MM.1S (cell line): ENCODE measurements around the gene GAPDH.

Experiments
- DNase-seq: peaks from one replicate; pipeline ENCODE4 v3.0.0-alpha.2; 2015
- H2AFZ ChIP-seq: fragments of 300-600 bp; sonication (generic); 2 replicates; pipeline ENCODE4 v1.6.0; 2016; ENCODE audit warnings: antibody characterized with exemption, low read length
- H3F3A ChIP-seq: fragments of 300-600 bp; sonication (generic); 2 replicates; pipeline ENCODE4 v1.6.1; 2016; ENCODE audit warnings: mild to moderate bottlenecking, antibody characterized with exemption, low read length, moderate library complexity, mixed read lengths; ENCODE audit not compliant: insufficient read depth
- H3K27ac ChIP-seq: fragments of 300-600 bp; sonication (generic); 2 replicates; pipeline ENCODE4 v1.5.1; 2016; ENCODE audit warnings: mild to moderate bottlenecking, low read length
- H3K27me3 ChIP-seq: fragments of 300-600 bp; sonication (generic); replicated peaks from 2 replicates; pipeline ENCODE4 v1.6.0; 2016; ENCODE audit warnings: low read length; ENCODE audit not compliant: insufficient read depth
- H3K36me3 ChIP-seq: fragments of 300-600 bp; sonication (generic); replicated peaks from 2 replicates; pipeline ENCODE4 v1.6.1; 2016; ENCODE audit warnings: mild to moderate bottlenecking, low read length, mixed read lengths; ENCODE audit not compliant: insufficient read depth
- H3K4me1 ChIP-seq: fragments of 300-600 bp; sonication (generic); 2 replicates; pipeline ENCODE4 v1.6.1; 2016; ENCODE audit warnings: low read length, mixed read lengths
- H3K4me2 ChIP-seq: fragments of 300-600 bp; sonication (generic); 2 replicates; pipeline ENCODE4 v1.6.0; 2016; ENCODE audit warnings: low read depth, low read length
- H3K4me3 ChIP-seq: fragments of 300-600 bp; sonication (generic); 2 replicates; pipeline ENCODE4 v1.5.1; 2016; ENCODE audit warnings: low read length, mixed read lengths
- H3K79me2 ChIP-seq: fragments of 300-600 bp; sonication (generic); 2 replicates; pipeline ENCODE4 v1.6.1; 2016; ENCODE audit warnings: mixed run types, low read length, mixed read lengths
- H3K9ac ChIP-seq: fragments of 300-600 bp; sonication (generic); 2 replicates; pipeline ENCODE4 v1.6.1; 2016; ENCODE audit warnings: low read length, mixed read lengths
- H3K9me2 ChIP-seq: fragments of 300-600 bp; sonication (generic); replicated peaks from 2 replicates; pipeline ENCODE4 v1.6.1; 2016; ENCODE audit warnings: mild to moderate bottlenecking, low read length, mixed read lengths; ENCODE audit not compliant: insufficient read depth
- H3K9me3 ChIP-seq: fragments of 300-600 bp; sonication (generic); replicated peaks from 2 replicates; pipeline ENCODE4 v1.6.1; 2016; ENCODE audit warnings: mild to moderate bottlenecking, low read length, mixed read lengths; ENCODE audit not compliant: insufficient read depth
- H4K20me1 ChIP-seq: fragments of 300-600 bp; sonication (generic); 2 replicates; pipeline ENCODE4 v1.6.1; 2016; ENCODE audit warnings: mild to moderate bottlenecking, low read length, moderate library complexity, mixed read lengths; ENCODE audit not compliant: insufficient read depth
- EZH2 ChIP-seq: fragments of 300-600 bp; sonication (generic); optimal IDR thresholded peaks from 2 replicates; pipeline ENCODE3; 2017; ENCODE audit warnings: low read depth, mild to moderate bottlenecking, antibody characterized with exemption, low read length, mixed read lengths
- EZH2phosphoT487 ChIP-seq: fragments of 300-600 bp; sonication (generic); IDR thresholded peaks from 2 replicates; pipeline ENCODE4 v1.6.1; 2018; ENCODE audit warnings: antibody characterized with exemption, low read length
- TF ChIP-seq, protein P1 (sequence below): fragments of 300-600 bp; sonication (generic); IDR thresholded peaks from 2 replicates; pipeline ENCODE4 v1.5.1; 2016; ENCODE audit warnings: antibody characterized with exemption, low read length, mixed read lengths

Gene GAPDH

DNA sequence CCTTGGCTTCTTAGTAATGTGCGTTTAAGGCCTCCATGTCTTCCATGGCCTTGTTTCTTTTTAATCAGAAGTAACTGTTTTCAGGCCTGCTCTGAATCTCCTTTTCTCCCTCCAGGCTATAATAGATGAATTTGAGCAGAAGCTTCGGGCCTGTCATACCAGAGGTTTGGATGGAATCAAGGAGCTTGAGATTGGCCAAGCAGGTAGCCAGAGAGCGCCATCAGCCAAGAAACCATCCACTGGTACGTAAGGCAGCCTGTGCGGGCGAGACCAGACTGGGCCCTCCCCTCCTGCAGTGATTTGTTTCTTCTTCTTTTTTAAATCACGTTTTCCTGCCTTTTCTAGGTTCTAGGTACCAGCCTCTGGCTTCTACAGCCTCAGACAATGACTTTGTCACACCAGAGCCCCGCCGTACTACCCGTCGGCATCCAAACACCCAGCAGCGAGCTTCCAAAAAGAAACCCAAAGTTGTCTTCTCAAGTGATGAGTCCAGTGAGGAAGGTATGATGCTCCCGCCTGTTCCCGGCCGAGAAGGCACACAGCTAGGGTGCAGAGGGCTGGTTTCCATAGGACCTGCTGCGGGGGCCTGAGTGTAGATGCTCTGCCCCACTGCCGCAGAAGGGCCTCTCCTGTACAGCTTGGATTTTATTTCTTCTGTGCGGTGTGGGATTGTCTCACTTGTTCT, 3.6 kb upstream of the GAPDH start:
- TF ChIP-seq EZH2phosphoT487 (no peak), EZH2 (no peak)
- TF ChIP-seq, protein P1, sequence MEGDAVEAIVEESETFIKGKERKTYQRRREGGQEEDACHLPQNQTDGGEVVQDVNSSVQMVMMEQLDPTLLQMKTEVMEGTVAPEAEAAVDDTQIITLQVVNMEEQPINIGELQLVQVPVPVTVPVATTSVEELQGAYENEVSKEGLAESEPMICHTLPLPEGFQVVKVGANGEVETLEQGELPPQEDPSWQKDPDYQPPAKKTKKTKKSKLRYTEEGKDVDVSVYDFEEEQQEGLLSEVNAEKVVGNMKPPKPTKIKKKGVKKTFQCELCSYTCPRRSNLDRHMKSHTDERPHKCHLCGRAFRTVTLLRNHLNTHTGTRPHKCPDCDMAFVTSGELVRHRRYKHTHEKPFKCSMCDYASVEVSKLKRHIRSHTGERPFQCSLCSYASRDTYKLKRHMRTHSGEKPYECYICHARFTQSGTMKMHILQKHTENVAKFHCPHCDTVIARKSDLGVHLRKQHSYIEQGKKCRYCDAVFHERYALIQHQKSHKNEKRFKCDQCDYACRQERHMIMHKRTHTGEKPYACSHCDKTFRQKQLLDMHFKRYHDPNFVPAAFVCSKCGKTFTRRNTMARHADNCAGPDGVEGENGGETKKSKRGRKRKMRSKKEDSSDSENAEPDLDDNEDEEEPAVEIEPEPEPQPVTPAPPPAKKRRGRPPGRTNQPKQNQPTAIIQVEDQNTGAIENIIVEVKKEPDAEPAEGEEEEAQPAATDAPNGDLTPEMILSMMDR, result no peak
- peaks cover 43% of the 10 kb centered on the region; the same call in 1 of the 2 replicates for H3K36me3 ChIP-seq

DNA sequence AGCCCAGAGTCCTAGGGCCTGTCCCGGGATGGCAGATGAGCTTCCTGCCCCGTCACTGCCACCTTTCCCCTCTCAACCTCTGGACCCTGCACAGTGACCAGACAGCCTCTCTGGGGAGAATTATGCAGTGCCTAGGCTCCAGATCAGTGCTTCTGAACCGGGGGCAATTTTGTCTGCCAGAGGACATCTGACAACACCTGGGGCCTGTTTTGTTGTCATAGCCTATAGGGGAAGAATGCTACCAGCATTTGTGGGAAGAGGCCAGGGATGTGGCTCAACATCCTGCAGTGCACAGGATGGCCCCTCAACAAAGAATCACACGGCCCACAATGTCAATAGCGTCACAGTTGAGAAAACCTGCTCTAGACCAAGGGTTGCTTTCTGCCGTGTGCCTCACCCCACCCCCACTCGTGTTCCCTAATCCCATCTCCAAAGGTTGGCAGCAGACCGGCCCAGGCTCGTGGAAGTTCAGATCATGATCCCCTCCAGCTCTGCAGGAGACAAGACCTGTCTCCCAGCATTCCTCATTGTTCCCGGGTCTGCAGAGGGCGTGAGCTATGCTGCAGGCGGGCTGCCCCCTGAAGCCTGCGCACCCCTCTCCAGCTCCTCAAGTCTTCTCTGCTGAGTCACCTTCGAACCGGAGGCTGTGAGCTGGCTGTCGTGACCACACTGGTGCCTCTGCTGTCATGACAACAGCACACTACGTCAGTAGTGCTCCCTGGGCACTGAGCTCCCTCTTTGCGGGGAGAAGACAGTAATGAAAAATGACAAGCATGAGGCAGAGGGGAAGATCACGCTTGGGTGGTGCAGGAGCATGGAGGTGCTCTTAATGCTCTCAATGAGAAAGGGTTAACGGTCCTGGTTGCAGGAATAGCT, 2.0 kb upstream of the GAPDH start:
- peaks cover 20% of the 10 kb centered on the region for H4K20me1 ChIP-seq
- H3K9ac ChIP-seq, result peak overlapping the region; percentile 96
- H3F3A ChIP-seq, result peaks cover 68% of the 10 kb centered on the region
- H3K9me3 ChIP-seq, result no peaks in the 10 kb centered on the region
- H3K79me2 ChIP-seq, result peaks cover 58% of the 10 kb centered on the region
- peak overlapping the region; percentile 95 for H3K27ac ChIP-seq
- H3K4me3 ChIP-seq, result peak overlapping the region; percentile 86
- no peak overlapping the region for H2AFZ ChIP-seq
- peak; percentile 96 for DNase-seq
- peaks cover 20% of the 10 kb centered on the region for H3K4me1 ChIP-seq
- no peaks in the 10 kb centered on the region for H3K27me3 ChIP-seq
- TF ChIP-seq, protein P1, result no peak
- TF ChIP-seq EZH2 (no peak), EZH2phosphoT487 (no peak)
- no peaks in the 10 kb centered on the region for H3K9me2 ChIP-seq
- H3K4me2 ChIP-seq, result peak overlapping the region; percentile 93
- peaks cover 35% of the 10 kb centered on the region; the same call in 1 of the 2 replicates for H3K36me3 ChIP-seq

More for the DNA sequence above, 3.6 kb upstream of the GAPDH start:
- peaks cover 46% of the 10 kb centered on the region for H3K79me2 ChIP-seq
- H4K20me1 ChIP-seq, result peaks cover 5% of the 10 kb centered on the region
- H3K27ac ChIP-seq, result no peak overlapping the region
- no peaks in the 10 kb centered on the region for H3K27me3 ChIP-seq
- H3K4me3 ChIP-seq, result no peak overlapping the region
- H3K4me2 ChIP-seq, result no peak overlapping the region
- DNase-seq, result no peak
- H3K9me3 ChIP-seq, result no peaks in the 10 kb centered on the region
- H2AFZ ChIP-seq, result no peak overlapping the region
- peaks cover 54% of the 10 kb centered on the region for H3F3A ChIP-seq
- no peaks in the 10 kb centered on the region for H3K9me2 ChIP-seq
- no peak overlapping the region for H3K9ac ChIP-seq
- H3K4me1 ChIP-seq, result peaks cover 15% of the 10 kb centered on the region

DNA sequence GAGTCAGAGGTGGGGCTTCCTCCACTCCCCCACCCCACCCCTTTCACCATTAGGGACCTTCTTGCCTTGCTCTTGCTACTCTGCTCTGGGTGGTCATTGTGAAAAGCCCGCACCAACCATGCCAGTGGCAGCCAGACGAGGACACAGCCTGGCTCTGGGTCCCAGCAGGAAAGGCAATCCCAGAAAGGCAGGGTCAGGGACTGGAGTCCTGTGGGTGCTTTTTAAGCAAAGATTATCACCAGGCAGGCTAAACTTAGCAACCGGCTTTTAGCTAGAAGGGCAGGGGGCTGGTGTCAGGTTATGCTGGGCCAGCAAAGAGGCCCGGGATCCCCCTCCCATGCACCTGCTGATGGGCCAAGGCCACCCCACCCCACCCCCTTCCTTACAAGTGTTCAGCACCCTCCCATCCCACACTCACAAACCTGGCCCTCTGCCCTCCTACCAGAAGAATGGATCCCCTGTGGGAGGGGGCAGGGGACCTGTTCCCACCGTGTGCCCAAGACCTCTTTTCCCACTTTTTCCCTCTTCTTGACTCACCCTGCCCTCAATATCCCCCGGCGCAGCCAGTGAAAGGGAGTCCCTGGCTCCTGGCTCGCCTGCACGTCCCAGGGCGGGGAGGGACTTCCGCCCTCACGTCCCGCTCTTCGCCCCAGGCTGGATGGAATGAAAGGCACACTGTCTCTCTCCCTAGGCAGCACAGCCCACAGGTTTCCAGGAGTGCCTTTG, 1.2 kb upstream of the GAPDH start:
- peaks cover 27% of the 10 kb centered on the region; the same call in 1 of the 2 replicates for H3K36me3 ChIP-seq
- no peak for TF ChIP-seq EZH2phosphoT487
- no peak for TF ChIP-seq EZH2
- TF ChIP-seq, protein P1, result no peak
- peaks cover 73% of the 10 kb centered on the region for H3F3A ChIP-seq
- H3K9me3 ChIP-seq, result no peaks in the 10 kb centered on the region
- peak; percentile 60 for DNase-seq
- peaks cover 20% of the 10 kb centered on the region for H3K4me1 ChIP-seq
- H3K4me3 ChIP-seq, result peak overlapping the region; percentile 86
- H3K4me2 ChIP-seq, result peak overlapping the region; percentile 93
- H2AFZ ChIP-seq, result peak overlapping the region; percentile 72
- H3K9me2 ChIP-seq, result no peaks in the 10 kb centered on the region
- peaks cover 60% of the 10 kb centered on the region for H3K79me2 ChIP-seq
- H4K20me1 ChIP-seq, result peaks cover 28% of the 10 kb centered on the region
- H3K27ac ChIP-seq, result peak overlapping the region; percentile 95
- no peaks in the 10 kb centered on the region for H3K27me3 ChIP-seq
- H3K9ac ChIP-seq, result peak overlapping the region; percentile 96
